ENCODE measurements around the gene ATP2B1.

The ATP2B1 gene

GRCh38 chr12:89655841-89656240 lies 52.8 kb downstream of the ATP2B1 start:
- DNase-seq (ENCODE audit: low read depth): no peak

- DNase-seq (ENCODE audit: low read depth): no peak
Observed at GRCh38 chr12:89651192-89651591, 57.4 kb downstream of the ATP2B1 start.

DNA sequence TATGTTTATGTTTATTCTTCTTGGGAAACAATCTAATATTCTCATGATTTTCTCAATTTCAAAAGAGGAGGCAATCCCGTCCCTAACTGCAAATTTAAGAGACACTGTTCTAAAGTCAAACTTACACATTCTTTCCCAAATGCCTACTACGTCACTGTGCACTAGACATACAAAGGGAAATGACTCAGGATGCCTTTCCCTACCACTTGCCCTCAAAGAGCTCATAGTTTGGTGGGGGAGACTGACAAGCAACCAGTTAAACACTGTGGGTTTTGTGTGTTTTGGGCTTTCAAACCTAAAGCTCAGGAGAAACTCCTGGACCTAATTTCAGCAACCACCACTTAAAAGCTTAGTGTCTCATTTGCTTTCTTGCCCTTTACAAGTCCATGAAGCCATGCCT lies 58.4 kb downstream of the ATP2B1 start:
- DNase-seq (ENCODE audit: low read depth): no peak

GRCh38 chr12:89649820-89650219 lies 58.8 kb downstream of the ATP2B1 start:
- DNase-seq (ENCODE audit: low read depth): no peak

DNA sequence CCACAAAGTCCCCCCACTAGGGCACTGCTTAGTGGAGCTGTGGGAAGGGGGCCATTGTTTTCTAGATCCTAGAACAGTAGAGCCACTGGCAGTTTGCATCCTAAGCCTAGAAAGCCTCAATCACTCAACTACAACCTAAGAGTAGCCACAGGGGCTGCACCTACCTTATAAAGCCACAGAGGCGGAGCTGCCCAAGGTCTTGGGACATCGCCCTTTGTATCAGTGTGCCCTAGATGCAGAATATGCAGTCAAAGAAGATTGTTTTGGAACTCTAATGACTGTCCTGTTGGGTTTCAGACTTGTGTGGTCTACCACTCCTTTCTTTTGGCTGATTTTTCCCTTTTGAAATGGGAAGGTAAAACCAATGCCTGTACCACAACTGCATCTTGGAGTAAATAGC lies 59.5 kb downstream of the ATP2B1 start:
- no peak for DNase-seq (ENCODE audit: low read depth)

DNA sequence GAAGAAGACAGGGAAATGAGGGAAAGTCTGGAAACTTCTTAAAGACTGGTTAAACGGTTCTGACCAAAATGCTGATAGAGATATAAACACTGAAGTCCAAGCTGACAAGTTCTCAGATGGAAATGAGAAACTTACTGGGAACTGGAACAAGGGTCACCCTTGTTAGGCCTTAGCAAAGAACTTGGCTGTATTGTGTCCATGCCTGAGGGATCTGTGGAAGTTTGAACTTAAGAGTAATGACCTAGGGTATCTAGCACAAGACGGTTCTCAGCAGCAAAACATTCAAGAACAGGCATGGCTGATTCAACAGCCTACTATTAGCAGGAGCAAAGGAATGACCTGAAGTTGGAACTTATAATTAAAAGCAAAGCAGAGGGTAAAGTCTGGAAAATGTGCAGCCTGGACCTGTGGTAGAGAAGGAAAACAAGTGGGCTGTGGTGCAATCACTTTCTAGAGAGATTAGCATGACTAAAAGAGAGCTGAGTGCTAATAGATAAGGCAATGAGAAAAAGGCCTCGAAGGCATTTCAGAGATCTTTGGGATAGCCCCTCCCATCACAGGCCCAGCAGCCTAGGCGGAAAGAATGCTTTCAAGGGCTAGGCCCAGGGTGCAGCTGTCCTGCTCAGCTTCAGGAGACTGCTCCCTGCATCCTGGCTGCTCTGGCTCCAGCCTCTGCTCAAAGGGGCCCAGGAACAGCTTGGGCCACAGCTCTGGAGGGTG lies 60.3 kb downstream of the ATP2B1 start:
- DNase-seq (ENCODE audit: low read depth): no peak

DNA sequence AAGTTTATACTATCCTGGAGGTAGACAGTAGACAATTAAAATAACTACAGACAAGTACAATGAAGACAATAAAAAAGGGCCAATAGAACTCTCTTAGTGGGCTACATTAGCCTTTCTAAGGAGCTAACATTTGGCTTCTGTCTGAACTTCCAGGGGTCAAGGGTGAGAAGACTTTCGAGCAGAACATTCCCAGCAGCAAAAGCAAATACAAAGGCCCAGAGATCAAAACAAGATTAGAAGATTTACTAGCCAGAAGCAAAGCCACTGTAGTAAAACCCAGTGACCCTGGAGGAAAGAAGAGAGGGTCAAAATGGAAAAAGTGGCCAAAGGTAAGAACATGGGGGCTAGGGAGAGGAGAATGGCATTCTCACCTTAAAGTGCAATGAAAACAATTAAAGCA lies 63.2 kb downstream of the ATP2B1 start:
- DNase-seq (ENCODE audit: low read depth): no peak

GRCh38 chr12:89642959-89643358 lies 65.7 kb downstream of the ATP2B1 start:
- no peak for DNase-seq (ENCODE audit: low read depth)

DNA sequence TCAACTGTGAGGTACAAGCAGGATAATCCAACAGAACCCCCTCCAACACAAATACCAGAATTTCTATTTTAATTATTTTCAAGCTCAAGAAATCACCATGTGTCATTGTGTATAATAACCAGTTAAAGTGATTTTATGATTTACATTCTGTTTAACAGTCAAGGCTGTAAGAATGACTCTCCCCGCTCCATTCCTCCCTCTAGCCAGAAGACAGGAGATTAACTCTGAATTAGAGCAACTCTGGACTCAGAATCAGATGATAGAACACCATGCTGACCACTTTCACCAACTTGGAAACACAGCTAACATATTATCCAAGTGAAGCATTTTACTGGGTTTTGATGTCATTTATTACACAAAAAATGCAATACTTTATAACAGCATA lies 71.9 kb downstream of the ATP2B1 start:
- no peak for DNase-seq (ENCODE audit: low read depth)

DNA sequence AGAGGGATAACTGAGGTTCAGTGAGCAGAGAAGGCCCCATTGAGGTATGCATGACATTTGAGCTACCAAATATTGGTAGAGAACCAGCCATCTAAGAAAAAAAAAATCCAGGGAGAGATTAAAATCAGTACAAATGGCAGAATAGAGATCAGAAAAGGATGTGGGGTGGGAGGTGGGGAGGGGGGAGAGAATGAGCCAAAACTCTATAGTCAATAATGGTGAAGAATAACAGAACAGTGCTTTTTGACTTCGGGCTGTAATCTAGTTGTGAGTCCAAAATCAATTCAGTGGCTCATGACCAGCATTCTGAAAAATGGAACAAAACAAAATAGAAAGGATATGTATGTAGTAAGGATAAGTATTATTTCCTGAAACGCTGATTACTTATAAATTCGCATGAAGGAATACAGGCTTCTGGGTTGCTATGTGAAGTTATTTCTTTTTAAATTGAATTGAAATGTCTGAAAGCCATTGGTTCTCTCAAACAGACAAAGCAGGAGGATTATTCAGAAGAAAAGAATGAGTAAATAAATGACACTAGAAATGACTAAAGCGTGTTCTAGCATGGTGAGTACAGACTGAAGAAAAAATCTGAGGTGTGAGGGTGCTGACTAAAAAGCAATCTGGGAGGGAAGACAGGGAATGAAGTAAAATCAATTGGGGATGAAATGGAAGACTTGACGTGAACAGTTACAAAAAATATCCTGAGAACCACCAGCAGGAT lies 72.4 kb downstream of the ATP2B1 start:
- no peak for DNase-seq (ENCODE audit: low read depth)

GRCh38 chr12:89634508-89634907 lies 74.1 kb downstream of the ATP2B1 start:
- no peak for DNase-seq (ENCODE audit: low read depth)

- DNase-seq (ENCODE audit: low read depth): no peak
Observed at GRCh38 chr12:89632778-89633177, 75.9 kb downstream of the ATP2B1 start.

GRCh38 chr12:89622115-89622514 lies 86.5 kb downstream of the ATP2B1 start:
- DNase-seq (ENCODE audit: low read depth): no peak

DNA sequence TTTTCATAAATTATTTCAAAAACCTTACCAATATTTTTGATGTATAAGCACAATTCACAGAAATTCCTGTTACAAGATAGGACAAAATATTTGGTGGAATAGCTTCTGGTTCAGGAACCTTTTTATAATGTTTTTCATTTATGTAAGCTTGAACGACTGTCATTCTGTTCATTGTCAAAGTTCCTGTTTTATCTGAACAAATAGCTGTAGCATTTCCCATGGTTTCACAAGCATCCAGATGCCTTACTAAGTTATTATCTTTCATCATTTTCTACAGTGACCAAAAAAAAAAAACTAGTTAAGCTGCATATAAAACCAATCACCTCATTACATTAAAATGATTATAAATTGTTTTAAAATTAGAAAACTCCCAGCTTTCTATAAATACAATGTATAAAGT lies 87.1 kb downstream of the ATP2B1 start:
- no peak for DNase-seq (ENCODE audit: low read depth)

- DNase-seq (ENCODE audit: low read depth): no peak
Observed at GRCh38 chr12:89619764-89620163, 88.9 kb downstream of the ATP2B1 start.

DNA sequence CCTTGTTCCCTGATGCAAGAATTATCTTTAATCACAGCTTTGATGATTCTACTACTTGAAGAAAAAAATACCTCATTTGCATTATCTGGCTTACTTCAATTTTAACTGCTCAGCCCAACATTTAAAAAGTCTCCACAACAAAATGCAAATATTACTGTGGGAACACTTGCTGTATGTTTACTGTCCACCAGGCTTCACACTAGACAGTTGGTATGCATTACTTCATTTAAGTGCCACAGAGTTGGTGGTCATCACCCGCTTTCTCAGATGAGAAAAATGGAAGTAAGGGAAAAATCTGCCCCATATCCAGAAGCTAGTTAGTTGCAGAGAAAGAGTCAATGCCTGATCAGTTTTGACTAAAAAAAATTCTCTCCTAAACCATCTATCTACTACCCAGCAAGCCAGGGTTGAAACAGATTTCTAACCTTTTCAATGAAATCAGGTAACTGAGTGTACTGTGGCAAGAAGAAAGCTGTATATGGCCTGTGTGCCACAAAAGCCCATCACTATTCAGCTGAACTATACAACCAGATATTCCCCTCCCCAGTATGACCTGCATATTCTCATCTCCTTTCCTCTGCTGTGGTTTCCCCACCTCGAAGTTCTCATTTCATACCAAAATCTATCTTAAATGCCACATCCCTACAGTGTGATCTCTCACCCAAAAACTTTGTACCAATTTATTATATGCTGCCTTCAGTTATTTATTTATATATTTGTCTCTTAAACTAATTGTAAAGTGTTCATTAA lies 90.3 kb downstream of the ATP2B1 start:
- no peak for DNase-seq (ENCODE audit: low read depth)

DNA sequence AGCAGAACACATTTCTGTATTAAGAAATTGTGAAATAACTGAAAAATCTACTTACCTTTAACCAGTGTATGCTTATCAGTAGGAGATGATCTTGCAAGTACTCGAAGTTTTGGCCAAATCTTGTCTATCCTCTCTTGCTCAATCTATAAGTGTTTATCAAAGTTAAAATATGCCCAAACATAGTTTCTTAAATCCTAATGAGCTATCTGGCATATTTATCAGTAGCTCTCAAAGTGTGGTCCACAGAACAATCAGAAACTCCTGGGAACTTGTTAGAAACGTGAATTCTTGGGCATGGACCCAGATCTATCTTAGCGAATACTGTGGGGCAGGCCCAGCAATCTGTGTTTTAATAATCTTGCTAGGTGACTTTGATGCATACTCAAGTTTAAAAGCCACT lies 98.3 kb downstream of the ATP2B1 start:
- no peak for DNase-seq (ENCODE audit: low read depth)

DNA sequence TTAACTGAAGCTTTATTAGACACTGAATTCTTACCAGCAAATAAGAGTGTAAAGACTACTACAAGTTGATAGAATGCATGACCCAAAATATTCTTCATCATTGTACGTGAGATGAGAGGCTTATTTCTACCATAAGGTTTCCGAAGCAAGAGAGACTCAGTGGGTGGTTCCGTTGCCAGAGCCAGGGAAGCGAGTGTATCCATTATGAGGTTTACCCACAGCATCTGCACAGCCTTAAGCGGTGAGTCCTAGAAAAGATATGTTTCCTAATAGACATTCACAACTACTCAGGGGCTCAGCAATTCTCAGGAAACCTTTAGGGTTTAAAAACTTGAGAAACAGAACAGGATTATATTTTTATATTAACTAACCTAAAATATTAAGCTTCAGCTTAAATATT lies 105.0 kb downstream of the ATP2B1 start:
- DNase-seq (ENCODE audit: low read depth): no peak

- DNase-seq (ENCODE audit: low read depth): no peak
Observed at GRCh38 chr12:89597770-89598169, 110.9 kb downstream of the ATP2B1 start.

- DNase-seq (ENCODE audit: low read depth): no peak
Observed at GRCh38 chr12:89597210-89597609, 111.4 kb downstream of the ATP2B1 start.

GRCh38 chr12:89593873-89594272 lies 114.8 kb downstream of the ATP2B1 start:
- DNase-seq (ENCODE audit: low read depth): no peak

GRCh38 chr12:89593233-89593632 lies 115.4 kb downstream of the ATP2B1 start:
- DNase-seq (ENCODE audit: low read depth): no peak

- DNase-seq (ENCODE audit: low read depth): no peak
Observed at GRCh38 chr12:89589753-89590152, 118.9 kb downstream of the ATP2B1 start.

Measured in stimulated activated CD8-positive, alpha-beta memory T cell treated with anti-CD3 and anti-CD28 coated beads, Interleukin-12 subunit alpha, Interleukin-12 subunit beta, amount 100 ng/mL, for 4 hours (primary cell).